GM12872 (cell line): Measurements from ENCODE around the gene AGAP1.

ENCODE experiments used
- TF ChIP-seq, protein P1 (sequence below): IDR thresholded peaks from 3 replicates; pipeline ENCODE4 v1.5.1; 2011; ENCODE audit warnings: low read depth, mild to moderate bottlenecking, low read length, moderate library complexity; ENCODE audit not compliant: insufficient read depth

Gene AGAP1

DNA sequence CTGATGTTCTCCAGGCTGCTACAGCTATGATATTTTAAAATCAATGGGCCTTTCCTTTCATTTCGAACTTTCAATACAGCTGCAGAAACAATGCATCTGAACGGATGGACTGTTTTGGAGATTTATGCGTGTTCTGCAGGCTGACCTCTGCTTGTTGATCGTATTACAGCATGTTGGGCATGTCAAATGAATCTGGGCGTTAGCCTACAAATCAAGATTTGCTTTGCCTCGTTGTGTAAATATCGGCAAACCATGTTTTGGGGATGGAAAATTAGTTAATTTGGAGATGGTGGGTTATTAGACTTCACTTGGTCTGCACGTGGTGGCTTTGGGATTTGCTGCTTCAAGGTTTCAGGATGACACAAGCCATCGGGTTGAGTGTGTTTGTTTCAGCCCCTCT lies 129.3 kb downstream of the AGAP1 start:
- TF ChIP-seq, protein P1, sequence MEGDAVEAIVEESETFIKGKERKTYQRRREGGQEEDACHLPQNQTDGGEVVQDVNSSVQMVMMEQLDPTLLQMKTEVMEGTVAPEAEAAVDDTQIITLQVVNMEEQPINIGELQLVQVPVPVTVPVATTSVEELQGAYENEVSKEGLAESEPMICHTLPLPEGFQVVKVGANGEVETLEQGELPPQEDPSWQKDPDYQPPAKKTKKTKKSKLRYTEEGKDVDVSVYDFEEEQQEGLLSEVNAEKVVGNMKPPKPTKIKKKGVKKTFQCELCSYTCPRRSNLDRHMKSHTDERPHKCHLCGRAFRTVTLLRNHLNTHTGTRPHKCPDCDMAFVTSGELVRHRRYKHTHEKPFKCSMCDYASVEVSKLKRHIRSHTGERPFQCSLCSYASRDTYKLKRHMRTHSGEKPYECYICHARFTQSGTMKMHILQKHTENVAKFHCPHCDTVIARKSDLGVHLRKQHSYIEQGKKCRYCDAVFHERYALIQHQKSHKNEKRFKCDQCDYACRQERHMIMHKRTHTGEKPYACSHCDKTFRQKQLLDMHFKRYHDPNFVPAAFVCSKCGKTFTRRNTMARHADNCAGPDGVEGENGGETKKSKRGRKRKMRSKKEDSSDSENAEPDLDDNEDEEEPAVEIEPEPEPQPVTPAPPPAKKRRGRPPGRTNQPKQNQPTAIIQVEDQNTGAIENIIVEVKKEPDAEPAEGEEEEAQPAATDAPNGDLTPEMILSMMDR = no peak

DNA sequence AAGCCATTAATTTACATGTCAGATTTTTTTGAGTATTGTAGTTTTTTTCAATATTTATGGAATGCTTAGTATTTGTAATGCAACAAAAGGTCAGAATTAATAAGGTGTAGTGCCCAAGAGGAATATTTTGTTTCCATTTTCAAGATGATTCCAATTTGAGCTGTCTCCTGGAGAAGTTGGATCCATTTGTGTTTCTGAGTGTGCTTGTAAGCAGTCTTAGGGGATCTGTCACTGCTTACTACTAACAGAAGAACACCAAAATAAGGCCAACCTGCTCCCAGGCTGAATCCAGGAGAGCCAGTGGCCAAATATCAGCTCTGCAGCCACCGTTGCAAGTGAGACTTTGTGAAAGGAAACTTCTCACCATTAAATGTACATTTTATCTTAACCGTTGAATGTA lies 129.9 kb downstream of the AGAP1 start:
- TF ChIP-seq, protein P1 = no peak

DNA sequence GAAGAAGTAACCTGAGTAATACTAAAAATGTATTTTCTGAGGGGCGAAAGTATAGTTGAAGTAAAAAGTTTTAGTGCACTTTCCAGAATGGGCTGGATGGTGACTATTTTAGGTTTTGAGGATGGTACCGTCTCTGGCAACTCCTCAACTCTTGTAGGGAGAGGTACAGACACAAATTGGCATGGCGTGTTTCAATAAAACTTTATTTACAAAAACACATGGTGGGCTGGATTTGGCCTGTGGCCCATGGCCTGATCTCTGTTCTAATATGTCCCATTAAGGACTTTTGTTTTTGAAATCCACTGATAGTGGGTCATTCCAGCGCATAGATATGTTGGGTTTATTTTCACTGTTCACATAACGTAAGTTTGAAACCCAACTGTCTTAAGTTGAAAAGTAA lies 132.8 kb downstream of the AGAP1 start:
- TF ChIP-seq, protein P1 = no peak

DNA sequence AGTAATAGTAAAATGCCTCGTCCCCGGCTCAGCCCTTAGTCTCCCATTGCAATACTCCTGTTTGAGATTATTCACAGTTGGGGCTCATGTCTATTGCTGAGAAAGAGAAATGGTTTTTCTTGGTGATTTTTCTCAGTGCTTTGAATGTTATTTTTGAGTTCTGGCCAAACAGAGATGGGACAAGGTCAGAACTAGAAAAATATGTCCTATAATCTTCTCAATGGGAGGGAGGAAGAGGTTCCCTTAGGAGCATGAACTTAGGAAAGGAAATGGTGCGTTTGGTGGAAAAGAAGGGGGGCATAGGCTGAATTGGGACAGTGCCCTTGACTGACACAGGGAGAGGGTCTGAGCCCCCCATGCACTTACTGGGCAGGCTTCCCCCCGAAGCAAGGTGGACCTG lies 133.8 kb downstream of the AGAP1 start:
- TF ChIP-seq, protein P1 = no peak

DNA sequence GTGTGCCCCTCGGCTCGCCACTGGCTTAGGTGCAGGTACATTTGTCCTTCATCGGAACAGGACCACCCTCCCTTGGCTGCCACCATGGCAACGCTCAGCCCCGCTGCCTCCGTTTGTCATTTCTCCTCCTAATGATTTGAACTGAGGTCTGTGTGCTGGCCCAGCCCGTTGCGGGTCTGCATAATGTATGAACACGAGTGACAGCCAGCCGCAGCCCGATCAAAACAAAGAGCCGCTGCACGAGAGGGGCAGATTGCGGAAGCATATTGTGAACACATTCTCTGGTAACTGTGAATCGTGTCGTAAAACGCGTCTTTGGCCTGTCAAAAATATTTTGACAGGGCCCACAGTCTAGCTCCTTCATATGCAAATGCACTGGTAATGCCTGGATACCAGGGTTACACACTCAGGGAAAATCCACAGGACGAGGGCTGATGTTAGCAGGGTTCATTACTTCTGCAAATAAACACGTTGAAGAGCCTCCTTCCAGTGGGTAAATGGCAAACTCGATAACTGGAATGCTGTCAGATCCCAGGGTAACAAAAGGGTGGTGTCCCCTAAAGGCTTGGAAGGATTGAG lies 137.0 kb downstream of the AGAP1 start:
- TF ChIP-seq, protein P1 = no peak

DNA sequence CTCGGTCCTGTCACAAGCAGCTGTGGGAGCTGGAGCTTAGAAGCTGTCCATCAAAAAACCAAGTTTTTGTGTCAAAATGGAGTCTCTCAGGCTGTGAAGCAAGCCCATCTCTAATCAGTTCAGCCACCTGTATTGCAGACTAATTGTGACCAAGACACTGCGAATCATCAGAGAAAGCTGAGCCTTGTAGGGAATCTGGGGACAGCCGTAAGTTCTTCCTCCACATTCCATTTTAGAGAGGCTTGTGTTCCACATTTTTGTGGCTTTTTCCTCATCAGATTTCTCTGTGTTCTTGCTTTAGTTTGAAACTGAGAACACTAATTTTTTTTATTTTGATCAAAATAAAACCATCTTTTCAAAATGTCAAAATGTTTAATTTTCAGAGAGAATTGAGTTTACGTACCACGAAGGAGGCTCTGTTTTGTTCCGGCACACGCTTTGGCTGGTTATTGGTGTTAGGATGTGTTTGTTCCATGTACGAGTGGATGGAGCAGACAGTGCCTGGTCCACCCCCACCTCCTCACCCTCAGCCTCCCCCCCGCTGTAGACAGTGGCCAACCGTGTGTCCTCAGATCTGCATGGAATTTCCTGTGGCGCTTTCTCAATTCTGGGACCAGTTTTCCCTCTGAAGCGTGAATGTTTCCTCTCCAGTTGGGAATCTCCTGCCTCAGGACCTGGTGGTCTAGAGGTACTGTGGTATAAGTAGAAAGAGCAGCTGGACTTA lies 140.8 kb downstream of the AGAP1 start:
- TF ChIP-seq, protein P1 = no peak

DNA sequence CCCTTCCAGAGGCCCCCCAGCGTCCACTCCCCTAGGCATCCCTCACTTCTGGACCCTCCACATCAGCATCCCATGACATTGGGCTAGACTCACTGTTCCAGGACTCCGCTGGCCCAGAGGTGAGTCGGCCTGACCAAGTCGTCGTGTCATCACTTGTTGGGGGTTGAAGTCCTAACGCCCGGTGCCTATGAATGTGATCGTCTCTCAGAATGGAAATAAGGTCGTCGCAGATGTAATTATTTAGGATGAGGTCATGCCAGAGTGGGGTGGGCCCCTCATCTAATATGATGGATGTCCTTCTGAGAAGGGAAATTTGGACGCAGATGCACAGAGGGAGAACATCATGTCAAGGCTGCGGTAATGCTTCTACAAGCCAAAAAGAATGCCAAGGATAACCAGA lies 142.7 kb downstream of the AGAP1 start:
- TF ChIP-seq, protein P1 = no peak
